Activated CD4-positive, alpha-beta T cell treated with anti-CD3 and anti-CD28 coated beads, Interleukin-2, Interleukin-4, amounts not matched to agents 100 ng/mL and 50 ng/mL, durations not matched to agents 16 hours and 8 hours (primary cell): ENCODE measurements around the gene MESD.
A peak's percentile ranks its signal among the peaks of the same experiment; 100 is the strongest.
"Not testable (repeated sequence)": the region's sequence is repeated elsewhere in the genome, so short reads cannot be mapped to it uniquely, and the experiment has no call there.

Source experiments
- DNase-seq: peaks from one replicate; pipeline ENCODE4 v3.0.0-alpha.2; 2020; ENCODE audit warnings: low spot score

The MESD gene

DNA sequence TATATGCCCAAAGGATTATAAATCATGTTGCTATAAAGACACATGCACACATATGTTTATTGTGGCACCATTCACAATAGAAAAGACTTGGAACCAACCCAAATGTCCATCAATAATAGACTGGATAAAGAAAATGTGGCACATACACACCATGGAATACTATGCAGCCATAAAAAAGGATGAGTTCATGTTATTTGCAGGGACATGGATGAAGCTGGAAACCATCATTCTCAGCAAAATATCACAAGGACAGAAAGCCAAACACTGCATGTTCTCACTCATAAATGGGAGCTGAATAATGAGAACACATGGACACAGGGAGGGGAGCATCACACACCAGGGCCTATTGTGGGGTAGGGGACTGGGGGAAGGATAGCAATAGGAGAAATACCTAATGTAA, 24.2 kb downstream of the MESD start:
- DNase-seq = not testable (repeated sequence)

DNA sequence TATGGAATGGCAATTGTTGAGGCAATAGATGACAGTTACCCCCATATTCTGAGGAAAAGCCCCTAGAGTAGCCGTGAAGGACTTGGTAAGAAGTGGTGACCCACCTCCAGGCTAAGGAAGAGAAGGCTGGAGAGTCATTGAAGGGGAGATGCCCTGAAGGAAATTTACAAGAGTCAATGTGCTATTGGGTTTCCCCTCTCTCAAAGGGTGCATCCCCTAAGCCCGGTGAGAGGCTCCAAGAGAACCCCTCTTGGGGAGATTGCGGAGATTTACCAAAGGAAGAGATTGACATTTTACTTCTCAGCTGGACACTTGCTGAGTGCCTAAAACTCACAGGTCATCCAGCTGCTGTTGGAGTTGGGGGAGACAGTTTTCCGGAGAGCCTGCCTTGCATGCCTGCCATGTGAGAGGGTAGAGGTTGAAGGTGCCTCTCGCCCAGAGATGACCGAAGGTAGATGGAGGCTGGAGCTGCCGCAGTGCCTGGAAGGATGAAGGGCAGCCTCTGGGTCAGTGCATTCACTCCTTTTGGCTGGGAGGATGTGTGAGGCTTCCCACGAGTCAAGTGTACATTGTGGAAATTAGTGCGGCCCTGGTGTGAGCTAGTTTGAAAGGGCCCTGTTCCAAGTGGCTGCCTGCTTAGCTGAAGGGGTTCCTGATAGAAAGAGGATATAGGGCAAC, 30.7 kb downstream of the MESD start:
- DNase-seq = no peak

DNA sequence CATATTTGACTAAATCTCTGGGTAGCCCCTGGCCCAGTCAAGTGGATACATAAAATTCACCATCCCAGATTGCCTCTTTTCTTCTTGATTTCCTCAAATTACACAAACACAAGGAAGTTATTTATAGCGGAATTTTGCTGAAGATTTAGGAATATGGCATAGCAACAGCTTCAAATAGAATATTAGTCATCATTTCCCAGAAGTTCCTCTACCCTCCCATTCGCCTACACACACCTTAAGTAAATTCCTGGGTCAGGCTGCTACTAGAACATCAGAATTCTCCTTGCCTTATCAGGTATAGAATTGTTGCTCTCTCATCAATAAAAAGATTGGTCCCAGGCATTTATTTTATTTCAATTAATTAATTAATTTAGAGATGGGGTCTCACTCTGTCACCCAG, 31.6 kb downstream of the MESD start:
- no peak for DNase-seq

DNA sequence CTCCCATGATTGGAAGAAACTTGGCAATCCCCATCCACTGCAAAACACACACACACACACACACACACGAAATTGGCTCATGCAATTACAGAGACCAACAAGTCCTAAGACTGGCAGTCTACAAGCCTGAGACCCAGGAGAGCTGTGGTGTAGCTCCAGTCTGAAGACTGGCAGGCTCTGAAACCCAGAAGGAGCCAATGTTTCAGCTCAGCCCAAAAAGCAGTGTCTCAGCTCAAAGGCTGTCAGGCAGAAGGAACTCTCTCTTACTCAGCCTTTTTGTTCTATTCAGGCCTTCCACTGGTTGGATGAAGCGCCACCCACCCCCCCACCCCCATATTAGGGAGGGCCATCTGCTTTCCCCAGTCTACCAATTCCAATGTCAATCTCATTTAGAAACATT, 32.1 kb downstream of the MESD start:
- DNase-seq = no peak

DNA sequence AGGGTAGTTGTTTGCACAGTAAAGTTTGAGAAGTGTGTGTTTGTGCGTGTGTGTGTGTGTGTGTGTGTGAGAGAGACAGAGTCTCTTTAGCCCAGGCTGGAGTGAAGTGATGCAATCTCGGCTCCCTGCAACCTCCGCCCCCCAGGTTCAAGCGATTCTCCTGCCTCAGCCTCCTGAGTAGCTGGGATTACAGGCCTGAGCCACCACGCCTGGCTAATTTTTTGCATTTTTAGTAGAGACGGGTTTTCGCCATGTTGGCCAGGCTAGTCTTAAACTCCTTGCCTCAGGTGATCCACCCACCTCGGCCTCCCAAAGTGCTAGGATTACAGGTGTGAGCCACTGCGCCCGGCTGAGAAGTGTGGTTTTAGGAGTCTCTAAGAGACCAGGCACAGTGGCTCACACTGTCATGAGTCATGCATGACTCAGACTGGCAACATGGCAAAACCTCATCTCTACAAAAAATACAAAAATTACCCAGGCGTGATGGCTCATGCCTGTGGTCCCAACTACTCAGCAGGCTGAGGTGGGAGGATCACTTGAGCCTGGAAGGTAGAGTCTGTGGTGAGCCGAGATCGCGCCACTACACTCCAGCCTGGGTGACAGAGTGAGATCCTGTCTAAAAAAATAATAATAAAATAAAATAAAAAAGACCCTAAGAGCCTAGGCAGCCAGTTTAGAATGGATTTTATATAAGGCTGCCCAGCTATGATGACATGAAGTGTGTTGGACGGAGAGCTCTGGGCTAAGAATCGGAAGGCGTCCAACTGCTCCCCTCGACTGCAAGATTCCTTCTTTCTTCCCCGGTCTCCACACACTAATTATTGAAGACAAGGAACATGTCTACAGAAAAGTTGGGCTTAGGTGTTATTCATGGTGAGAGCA, 33.8 kb downstream of the MESD start:
- DNase-seq = peak; percentile 88

DNA sequence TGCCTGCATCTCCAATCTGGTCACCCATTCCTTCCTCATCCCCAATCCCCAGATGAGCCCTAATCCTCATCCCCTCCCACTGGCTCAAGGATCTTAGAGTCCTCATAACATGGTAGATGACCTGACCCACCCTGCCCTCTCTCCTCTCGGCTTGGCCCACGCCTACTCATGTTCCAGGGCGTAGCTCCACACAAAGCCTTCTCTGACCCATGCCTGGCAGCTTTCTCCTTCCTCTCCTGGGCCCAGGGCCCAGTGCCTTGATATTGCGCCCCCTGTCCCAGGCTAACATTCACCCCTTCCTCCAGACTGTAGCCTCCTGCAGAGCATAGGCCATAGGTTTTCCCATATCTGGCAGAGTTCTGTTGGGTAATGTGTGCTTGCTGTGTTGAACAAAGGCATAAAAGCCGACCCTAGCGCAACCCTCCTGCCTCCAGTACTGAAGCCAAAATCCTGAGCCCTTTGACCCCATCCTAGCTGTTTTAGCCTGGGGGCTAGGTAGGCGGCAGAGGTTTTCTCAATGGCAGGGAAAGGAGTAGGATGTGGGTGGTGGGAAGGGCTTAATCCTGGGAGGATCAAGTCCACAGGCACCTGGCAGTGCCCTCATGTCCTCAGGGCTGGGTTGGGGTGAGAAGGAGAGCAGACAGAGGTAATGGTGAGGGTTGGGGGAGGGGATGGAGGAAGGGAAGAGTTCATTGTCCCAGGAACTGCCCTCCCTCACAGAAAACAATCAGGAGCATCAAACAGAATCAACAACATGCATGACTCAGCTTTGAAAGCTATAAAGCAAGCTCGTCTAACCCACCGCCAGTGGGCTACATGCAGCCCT, 35.5 kb downstream of the MESD start:
- DNase-seq = no peak

DNA sequence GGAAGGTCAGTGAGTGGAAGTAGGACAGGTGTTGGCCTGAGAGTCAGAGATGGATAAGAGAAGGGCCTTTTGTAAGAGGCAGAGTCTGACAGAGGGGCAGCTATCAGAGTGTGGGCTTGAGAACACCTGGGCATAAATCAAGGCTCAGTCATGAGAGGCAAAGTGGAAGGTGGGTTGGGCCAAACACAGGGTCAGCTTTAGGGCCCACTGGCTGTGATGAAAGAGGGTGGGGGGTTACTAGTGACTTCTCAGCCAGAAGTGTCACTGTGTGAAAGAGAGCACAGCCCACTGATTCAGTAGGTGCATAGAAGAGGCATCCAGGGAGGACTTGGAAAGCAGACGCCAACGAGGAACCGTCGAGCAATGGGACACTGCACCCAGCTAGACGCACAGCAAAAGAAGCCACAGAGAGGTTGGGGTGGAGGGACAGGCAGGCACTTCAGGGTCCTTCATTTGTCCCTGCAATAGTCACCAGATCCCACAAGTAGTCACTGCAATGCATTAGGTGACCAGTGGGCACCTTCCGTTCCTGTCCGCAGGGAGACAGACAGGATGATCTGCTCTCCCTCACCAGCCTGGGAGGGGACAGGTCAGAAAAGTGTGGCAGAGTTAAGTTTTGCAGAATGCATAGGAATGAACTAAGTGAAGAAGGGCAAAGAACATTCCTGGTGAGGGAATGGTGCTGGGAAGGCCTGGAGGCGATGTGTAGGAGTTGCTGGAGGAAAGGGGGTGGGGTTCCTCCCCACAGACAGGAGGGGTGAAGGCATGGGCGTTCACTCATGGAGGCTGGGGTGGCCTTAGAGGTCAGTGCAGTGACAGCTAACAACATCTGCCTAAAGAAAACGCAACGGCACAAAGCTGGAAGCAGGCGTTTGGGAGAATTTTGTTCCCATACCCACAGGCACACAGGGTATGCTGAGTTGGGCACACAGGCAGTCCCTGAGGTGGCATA, 36.3 kb downstream of the MESD start:
- no peak for DNase-seq

DNA sequence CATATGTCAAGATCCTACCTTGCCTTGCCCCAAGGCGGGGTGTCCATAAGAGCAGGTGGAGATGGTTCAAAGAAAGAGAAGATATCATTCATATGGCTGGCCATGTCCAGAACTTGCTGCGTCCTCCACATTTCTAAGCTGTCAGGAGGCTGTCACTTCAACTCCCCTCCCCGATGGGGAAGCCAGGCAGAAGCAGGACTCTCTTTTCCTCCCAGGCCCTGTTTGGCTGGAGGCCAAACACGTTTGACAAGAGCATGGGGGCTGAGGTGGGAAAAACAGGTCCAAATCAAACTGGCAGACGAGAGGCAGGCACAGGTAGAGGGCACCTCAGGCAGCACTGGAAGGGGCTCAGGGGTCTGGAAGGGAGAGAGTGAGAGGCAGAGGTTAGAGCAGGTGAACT, 37.7 kb downstream of the MESD start:
- DNase-seq = no peak

DNA sequence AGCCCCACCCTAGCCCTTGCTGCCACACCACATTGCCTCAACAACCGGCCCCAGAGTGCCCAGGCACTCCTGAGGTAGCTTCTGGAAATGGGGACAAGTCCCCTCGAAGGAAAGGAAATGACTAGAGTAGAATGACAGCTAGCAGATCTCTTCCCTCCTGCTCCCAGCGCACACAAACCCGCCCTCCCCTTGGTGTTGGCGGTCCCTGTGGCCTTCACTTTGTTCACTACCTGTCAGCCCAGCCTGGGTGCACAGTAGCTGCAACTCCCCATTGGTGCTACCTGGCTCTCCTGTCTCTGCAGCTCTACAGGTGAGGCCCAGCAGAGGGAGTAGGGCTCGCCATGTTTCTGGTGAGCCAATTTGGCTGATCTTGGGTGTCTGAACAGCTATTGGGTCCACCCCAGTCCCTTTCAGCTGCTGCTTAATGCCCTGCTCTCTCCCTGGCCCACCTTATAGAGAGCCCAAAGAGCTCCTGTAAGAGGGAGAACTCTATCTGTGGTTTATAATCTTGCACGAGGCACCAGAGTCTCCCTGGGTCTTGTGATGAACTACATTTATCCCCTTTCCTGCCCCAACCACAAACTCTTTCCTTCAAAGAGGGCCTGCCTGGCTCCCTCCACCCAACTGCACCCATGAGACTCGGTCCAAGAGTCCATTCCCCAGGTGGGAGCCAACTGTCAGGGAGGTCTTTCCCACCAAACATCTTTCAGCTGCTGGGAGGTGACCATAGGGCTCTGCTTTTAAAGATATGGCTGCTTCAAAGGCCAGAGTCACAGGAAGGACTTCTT, 39.1 kb downstream of the MESD start:
- DNase-seq = no peak

DNA sequence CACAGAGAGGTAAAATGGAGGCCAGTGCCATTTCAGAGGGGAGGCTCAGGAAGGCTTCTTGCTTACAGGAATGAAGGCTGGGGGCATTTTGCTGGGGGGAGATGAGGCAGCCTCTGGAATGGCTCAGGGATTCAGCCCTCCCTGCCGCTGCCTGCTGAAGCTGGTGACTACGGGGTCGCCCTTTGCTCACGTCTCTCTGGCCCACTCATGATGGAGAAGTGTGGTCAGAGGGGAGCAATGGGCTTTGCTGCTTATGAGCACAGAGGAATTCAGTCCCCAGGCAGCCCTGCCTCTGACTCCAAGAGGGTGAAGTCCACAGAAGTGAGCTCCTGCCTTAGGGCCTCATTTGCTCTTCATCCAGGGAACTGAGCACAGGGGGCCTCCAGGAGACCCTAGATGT, 39.9 kb downstream of the MESD start:
- no peak for DNase-seq

DNA sequence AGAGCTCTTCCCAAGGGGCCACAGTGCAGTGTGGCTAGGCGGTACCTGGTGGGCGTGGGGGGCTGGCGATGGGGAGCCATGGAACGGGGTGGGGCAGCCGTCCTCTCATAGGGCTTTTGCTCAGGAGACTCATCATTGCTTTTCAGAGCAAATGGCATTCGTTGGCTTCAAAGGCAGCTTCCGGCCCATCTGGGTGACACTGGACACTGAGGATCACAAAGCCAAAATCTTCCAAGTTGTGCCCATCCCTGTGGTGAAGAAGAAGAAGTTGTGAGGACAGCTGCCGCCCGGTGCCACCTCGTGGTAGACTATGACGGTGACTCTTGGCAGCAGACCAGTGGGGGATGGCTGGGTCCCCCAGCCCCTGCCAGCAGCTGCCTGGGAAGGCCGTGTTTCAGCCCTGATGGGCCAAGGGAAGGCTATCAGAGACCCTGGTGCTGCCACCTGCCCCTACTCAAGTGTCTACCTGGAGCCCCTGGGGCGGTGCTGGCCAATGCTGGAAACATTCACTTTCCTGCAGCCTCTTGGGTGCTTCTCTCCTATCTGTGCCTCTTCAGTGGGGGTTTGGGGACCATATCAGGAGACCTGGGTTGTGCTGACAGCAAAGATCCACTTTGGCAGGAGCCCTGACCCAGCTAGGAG, 40.8 kb downstream of the MESD start:
- DNase-seq = no peak

DNA sequence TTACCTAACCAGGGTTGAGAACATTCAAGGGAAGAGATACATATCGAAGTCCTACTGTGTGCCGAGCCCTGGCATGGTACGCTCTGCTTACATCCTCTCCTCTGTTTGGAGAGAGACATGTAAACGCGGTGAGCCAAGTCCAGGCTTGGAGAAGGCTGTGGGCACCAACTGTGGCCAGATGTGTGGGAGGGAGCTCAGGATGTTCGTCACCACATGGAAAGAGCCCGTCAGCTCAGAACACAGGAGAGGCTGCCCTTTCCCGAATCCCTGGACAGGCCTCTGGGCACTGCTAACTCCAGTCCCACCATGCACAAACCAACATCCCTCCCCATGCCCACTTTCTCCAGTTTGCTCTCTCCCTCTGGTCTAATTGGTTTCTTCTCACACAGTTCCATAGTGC, 43.0 kb downstream of the MESD start:
- no peak for DNase-seq

DNA sequence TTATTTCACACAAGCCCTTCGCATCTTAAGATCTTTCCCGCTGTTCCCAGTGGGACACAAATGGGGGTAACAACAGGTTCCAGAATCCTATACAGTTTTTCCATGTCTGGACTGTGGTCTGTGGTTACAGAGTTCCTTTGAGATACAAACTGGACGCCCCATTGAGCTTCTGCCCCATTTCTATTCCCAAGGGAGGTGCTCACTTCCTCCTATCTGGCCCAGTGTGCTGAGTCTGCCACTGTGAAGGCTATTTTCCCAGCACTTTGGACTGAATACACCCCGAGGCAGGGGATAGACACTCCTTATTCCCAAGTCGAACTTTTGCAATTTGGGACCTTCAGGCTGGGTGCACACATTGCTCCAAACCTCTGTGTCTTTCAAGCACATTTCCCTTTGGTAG, 44.0 kb downstream of the MESD start:
- no peak for DNase-seq

DNA sequence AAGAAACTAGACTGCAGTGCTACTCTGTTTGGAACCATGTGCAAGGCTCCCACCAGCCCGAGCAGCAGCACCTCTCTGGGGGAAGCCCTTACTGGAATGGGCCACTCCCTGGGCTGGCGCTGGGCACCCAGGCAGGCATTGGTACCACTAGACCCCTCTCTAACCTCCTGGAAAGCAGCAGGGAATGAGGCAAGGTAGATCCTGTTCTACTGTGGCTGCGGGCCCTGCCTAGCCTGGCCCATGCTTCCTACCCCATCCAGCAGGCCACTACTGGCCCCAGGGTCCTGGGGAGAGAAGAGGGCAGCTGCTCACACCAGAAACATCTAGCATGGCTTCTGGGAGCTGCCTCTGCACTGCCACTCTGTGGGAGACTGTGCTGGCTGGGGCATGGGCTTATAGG, 44.8 kb downstream of the MESD start:
- DNase-seq = no peak

DNA sequence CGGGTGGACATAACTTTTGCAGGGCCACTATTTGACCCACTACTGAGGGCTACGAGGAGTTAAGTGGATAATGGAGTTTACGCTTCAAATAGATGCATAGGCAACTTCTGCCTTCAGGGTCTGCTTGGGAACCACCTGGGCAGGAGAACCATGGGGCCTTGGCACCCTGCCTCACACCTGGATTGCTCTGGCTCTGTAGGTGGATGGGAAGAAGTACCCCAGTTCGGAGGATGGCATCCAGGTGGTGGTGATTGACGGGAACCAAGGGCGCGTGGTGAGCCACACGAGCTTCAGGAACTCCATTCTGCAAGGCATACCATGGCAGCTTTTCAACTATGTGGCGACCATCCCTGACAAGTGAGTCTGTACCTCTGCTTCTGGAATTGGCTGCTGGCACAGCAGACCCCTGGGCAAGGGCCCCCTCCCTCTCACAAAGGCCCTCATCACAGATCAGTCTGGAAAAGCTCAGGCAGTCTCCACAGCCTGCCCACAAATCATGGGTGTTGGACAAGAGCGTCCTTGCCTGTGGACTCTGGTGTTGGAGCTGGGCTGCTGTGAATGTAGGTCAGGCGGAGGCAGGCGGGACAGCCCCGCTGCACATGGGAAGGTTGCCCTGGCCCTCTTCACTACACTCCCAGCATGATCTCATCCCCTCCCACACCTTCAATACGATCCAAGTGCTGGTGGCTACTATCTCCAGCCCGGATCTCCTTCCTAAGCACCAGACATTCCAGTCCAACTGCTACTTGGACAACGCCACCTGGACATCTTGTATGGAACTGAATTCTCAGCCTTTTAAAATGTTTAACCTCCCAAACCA, 46.7 kb downstream of the MESD start:
- no peak for DNase-seq

DNA sequence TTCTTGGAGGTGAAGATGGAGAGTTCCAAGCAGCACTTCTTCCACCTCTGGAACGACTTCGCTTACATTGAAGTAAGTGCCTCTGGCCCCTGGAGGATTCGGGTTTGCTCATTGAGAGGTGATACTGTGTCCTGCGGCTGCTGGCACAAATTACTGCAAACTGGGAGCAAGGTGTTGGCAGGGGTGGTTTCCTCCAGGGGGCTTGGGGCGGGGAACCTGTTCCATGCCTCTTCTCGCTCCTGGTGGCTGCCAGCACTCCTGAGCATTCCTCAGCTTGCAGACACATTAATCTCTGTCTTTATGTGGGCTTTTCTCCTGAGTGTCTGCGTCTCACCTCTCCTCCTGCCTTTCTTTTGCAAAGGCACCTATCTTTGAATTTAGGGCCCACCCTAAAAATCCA, 47.4 kb downstream of the MESD start:
- DNase-seq = no peak

DNA sequence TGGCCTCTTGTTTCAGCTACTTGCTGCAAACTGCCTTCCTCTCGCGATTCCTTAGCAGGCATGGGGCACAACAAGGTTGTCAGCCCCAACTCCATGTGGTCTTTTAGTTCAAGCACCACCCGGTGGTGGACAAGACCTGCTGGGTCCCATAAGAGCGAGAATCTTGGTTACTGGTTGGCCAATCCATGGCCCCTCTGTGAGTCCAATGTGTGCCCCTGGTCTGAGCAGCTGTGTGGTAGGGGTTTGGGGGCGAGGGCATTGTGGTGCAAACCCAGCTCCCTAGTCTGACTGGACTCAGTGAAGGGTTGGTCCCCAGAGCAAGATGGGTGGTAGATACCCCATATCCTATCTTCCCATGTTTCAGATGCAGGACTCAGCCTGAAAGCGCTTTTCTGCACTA, 48.8 kb downstream of the MESD start:
- no peak for DNase-seq

DNA sequence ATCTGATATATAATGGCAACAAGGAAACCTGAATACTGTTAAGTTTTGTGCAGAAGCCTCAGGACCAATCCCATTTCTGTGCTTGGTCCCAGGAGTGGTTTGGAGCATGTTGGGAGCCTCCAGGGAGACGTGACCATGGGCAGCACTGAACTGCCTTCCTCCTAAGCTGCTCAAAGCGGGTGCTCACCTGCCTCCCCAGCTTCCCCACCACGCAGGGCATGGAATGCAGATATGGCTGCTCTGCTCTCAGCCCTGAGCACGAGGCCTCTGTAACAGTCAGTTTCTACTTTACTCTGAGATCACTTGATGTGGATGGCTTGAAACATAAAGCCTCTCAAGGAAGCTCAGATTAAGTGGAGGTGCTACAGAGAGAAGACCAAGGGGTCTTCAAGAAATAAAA, 49.3 kb downstream of the MESD start:
- DNase-seq = no peak

DNA sequence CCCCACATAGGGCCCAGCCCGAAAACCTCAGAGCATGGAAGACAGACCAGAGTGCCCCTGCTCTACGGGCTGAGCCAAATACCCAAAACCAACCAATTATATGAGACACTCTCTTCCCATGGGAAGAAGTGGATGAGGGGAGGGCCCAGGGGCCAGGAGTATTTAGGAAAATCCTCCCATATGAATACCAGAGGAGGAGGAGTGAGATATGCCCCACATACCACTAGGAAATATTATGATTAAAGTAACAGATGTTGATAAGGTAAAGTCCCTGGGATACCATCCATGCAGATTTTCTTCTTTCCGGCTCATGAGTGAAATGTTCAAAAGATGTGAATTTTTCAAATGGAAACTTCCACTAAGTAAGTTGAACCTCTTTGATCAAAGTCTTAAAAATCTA, 50.4 kb downstream of the MESD start:
- no peak for DNase-seq
